H7 (cell line): ENCODE data around the gene SMAD4. TPM values are rescaled to one million over a fixed set of nuclear protein-coding genes. Genes with fewer than 3 reads are reported as not detected.
"Not testable (repeated sequence)": the region's sequence is repeated elsewhere in the genome, so short reads cannot be mapped to it uniquely, and the experiment has no call there.

Experiments used
- DNase-seq: peaks from one replicate; pipeline ENCODE4 v3.0.0; 2012
- H3K27me3 ChIP-seq: 2 replicates; pipeline ENCODE4 v1.6.0; 2011; ENCODE audit warnings: mild to moderate bottlenecking, low read length; ENCODE audit not compliant: control insufficient read depth, insufficient read depth
- H3K36me3 ChIP-seq: replicated peaks from 2 replicates; pipeline ENCODE4 v1.5.1; 2011; ENCODE audit warnings: low read length; ENCODE audit not compliant: control insufficient read depth, insufficient read depth
- H3K4me3 ChIP-seq: 2 replicates; pipeline ENCODE4 v1.5.1; 2011; ENCODE audit warnings: low read depth, mild to moderate bottlenecking, control low read depth, low read length, moderate library complexity; ENCODE audit not compliant: insufficient read depth
- total RNA-seq: library from RNA; depleted of rRNA; stranded (reverse); fragments of >200 nt; shearing (Covaris generic); gene quantifications from 2 replicates; pipeline ENCODE4 v1.2.3, GENCODE V29; 2014

The SMAD4 gene
- total RNA-seq, 1 experiment from 2014 or later: 154 TPM

DNA sequence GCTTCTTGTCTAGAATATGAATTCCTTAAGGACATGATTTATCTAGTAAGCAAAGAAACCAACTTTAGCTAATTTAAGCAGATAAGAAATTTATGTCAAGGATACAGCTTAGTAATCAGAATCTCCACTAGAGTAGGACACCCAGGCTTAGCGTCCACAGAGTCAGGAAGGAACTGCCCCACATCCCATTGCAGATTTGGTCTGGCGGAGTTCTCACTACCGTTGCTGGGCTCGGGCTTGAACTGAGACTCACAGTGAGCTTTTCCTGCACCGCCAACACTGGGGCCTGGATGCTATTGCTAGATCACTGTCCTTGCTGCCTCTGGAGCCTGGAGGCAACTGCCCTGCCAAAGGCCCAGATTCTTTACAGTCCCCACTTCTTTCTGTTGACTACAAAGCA, 68.1 kb downstream of the SMAD4 start:
- no peak overlapping the region for H3K4me3 ChIP-seq
- DNase-seq: no peak
- H3K36me3 ChIP-seq: no peaks in the 10 kb centered on the region
- H3K27me3 ChIP-seq: no peaks in the 10 kb centered on the region

DNA sequence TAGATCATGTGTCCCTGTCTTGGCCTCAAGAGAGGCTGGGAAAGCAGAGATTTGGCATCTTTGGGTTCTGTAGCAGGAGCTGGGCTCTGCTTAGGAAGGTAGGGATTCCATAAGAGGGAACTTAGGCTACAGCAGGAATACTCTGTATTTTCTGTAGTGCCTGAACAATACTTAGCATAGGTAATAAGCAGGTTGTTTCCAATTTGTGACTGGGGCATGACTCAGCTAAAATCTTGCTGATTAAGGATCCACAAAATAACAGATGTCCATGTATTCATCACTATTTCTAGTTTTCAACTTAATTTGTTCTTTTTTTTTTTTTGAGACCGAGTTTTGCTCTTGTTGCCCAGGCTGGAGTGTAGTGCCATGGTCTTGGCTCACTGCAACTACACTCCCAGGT, 68.5 kb downstream of the SMAD4 start:
- H3K4me3 ChIP-seq: no peak overlapping the region
- H3K36me3 ChIP-seq: no peaks in the 10 kb centered on the region
- H3K27me3 ChIP-seq: no peaks in the 10 kb centered on the region
- DNase-seq: no peak

DNA sequence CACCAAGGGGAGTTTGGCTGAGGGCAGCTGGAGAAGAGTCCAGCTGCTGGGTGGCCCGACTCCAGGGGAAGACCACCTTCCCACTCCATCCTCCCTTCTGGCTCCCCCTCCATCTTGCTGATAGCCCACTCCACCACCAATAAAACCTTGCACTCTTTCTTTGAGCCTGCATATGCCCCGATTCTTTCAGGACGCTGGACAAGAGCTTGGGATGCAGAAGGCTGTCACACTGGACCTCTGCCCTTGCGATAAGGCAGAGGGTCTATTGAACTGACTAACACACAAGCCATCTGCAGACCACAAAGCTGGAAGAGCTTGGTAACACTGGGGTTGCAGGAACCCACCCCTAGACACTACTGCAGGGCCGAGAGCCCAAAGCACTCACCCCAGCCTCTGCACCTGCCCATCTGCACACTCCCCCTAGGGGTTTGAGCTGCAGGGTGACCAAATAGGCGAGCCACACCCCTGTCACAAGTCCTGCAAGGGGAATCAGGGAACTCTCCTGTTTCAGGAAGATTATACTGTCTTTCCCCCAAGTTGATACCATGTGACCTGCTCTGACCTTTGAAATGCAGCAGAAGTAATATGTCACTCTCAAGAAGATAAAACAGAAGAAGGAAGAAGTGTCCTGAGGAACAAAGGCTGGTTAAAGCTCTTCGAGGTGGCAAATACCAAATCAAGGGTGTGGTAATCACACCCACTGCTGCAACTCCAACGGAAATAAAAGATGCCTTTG, 70.5 kb downstream of the SMAD4 start:
- Histone ChIP-seq H3K27me3 (no peaks in the 10 kb centered on the region), H3K4me3 (no peak overlapping the region), H3K36me3 (no peaks in the 10 kb centered on the region)
- no peak for DNase-seq

DNA sequence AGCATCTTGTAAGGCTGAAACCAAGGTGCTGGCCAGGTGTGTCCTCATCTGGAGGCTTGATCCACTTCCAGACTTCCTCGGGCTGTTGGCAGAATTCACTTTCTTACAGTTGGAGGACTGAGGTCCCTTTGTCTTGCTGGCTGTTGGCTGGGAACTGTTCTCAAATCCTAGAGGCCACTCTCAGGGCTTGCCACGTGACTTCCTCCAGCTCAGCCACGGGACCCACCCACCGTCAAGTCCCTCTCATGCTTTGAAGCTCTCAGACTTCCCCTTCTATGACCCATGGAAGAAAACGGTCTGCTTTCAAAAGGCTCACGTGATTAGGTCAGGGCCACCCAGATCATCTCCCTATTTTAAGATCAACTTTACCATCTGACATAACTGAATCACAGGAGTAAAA, 77.1 kb downstream of the SMAD4 start:
- Histone ChIP-seq H3K4me3 (no peak overlapping the region), H3K27me3 (no peaks in the 10 kb centered on the region), H3K36me3 (no peaks in the 10 kb centered on the region)
- no peak for DNase-seq

DNA sequence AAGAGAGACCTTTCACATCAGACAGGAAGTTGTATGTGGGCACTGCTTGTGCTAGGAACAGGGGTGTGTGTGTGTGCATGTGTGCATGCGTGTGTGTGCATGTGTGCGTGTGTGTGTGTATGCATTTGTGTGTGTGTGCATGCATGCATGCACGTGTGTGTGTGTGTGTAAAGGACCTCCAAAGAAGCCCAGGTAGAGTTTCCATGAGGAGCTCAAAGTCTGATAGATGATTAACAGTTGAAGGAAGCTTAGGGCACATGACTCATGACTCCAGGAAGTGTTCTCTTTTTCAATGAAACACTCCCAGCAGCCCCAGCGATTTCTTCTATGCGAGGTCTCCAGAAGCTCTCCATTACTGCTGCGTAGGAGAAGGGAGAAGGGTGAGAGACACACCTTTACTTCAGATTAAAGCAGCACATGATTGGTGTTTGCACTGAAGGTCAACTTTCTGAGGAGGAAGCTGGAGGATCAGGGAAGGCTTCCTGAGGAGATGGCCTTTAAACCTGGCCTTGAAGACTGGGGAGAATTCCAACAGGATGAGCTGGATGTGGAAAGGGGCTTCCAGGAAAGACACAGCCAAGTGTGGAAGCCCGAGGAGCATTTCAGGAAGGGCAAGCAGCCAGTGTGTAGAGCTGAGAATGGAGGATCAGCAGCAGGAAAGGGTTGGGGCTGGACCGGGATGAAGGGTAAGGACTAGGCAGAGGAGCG, 77.7 kb downstream of the SMAD4 start:
- Histone ChIP-seq H3K36me3 (no peaks in the 10 kb centered on the region), H3K4me3 (no peak overlapping the region), H3K27me3 (no peaks in the 10 kb centered on the region)
- DNase-seq: no peak

DNA sequence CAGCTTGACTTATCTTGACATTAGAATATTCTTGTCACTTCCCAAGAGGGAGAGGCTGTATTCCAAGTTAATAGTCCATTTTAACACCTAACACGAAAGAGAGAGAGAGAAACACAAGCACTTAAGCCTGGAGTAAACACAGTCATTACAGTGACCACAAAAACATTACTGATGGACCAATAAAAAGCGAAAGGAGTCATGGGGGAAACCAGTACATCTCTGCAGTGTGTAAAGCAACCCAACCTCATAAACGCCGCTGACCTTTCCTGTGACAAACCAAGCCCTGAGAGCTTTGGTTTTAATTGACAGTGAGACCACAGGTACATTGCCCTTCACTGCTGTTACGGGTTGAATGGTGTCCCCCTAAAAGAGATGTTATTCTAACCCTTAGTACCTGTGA, 78.3 kb downstream of the SMAD4 start:
- H3K4me3 ChIP-seq: no peak overlapping the region
- H3K27me3 ChIP-seq: no peaks in the 10 kb centered on the region
- H3K36me3 ChIP-seq: no peaks in the 10 kb centered on the region
- no peak for DNase-seq

DNA sequence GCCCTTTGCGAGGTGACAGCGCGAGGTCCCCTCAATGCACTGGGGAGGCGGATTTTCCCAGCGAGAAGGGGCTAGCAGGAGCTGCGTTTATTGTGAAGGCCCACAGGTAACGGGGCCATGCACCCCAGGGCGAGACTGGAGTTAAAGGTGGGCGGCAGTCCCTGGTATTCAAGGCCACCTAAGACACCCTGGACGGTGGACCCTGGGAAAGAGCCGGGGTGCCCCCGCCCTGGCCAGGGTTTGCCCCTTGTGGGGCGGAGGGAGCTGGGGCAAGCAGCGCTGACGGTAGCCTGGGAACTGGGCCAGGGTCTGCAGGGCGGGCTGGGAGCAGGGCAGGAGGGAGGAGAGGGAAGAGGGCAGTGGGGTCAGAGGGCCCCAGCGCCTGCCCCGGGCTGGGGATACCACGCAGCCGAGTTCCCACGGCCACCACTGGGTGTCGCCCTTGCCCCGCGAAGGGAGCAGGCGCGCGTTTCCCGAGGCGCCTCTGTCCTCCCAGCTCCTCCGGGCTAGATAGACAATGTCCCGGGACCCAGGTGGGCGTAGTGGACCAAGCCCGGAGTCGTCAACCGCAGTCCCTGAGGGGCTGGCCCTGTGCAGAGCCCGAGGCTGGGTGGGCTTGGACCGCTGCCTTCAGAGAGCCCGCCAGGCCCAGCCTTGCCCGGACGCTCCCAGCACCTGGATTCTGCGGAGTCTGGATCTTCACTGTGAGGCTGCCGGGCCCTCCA, 80.2 kb downstream of the SMAD4 start:
- DNase-seq: peak; percentile 96

DNA sequence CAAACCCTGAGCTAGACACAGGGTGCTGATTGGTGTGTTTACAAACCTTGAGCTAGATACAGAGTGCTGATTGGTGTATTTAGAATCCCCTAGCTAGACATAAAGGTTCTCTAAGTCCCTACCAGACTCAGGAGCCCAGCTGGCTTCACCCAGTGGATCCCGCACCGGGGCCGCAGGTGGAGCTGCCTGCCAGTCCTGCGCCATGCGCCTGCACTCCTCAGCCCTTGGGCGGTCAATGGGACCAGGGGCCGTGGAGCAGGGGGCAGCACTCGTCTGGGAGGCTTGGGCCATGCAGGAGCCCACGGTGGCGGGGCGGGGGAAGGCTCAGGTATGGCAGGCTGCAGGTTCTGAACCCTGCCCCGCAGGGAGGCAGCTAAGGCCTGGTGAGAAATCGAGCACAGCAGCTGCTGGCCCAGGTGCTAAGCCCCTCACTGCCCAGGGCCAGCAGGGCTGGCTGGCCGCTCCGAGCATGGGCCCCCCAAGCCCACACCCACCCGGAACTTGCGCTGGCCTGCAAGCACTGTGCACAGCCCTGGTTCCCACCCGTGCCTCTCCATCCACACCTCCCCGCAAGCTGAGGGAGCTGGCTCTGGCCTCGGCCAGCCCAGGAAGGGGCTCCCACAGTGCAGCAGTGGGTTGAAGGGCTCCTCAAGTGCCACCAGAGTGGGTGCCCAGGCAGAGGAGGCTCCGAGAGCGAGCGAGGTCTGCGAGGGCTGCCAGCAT, 81.8 kb downstream of the SMAD4 start:
- not testable (repeated sequence) for H3K36me3 ChIP-seq, DNase-seq, H3K4me3 ChIP-seq, H3K27me3 ChIP-seq

More for the DNA sequence above, 80.2 kb downstream of the SMAD4 start:
- no peak overlapping the region for H3K4me3 ChIP-seq
- H3K36me3 ChIP-seq: no peaks in the 10 kb centered on the region
- no peaks in the 10 kb centered on the region for H3K27me3 ChIP-seq

DNA sequence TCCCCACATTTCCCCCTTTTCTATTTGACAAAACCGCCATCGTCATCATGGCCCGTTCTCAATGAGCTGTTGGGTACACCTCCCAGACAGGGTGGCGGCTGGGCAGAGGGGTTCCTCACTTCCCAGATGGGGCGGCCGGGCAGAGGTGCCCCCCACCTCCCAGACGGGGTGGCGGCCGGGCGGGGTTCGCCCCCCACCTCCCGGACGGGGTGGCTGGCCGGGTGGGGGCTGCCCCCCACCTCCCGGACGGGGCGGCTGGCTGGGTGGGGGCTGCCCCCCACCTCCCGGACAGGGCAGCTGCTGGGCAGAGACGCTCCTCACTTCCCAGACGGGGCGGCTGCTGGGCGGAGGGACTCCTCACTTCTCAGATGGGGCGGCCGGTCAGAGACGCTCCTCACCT, 87.0 kb downstream of the SMAD4 start:
- H3K27me3 ChIP-seq, H3K36me3 ChIP-seq, DNase-seq, H3K4me3 ChIP-seq: not testable (repeated sequence)

DNA sequence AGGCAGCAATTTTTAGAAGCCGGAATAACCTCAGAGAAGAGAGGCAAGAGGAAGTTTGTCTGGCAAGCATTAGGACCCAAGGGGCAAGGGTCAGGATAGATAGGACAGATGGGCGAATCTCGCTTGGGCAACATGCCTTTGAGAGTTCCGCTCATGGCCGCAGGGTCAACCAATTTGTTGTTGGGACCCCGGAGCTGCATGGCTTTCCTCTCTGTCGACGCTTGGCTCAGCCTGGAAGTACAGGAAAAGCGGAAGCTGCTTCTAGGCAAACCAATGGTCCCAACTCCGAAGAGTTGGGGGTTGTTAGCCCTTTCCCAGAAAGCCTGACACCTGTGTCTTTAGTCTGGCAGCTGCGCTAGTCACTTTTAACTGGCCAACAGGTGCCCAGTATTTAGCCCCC, 89.5 kb downstream of the SMAD4 start:
- DNase-seq: not testable (repeated sequence)

DNA sequence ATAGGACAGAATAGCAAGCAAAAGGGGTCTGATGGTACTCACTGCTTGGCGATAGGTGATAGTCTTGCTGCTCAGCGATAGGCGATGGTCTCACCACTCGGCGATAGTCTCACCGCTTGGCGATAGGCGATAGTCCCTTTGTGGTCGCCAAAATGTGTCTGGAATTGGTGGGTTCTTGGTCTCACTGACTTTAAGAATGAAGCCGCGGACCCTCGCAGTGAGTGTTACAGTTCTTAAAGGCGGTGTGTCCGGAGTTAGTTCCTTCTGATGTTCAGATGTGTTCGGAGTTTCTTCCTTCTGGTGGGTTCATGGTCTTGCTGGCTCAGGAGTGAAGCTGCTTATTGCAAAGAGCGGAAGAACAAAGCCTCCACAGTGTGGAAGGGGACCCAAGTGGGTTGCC, 90.0 kb downstream of the SMAD4 start:
- H3K36me3 ChIP-seq, H3K4me3 ChIP-seq, DNase-seq, H3K27me3 ChIP-seq: not testable (repeated sequence)

More for the DNA sequence above, 89.5 kb downstream of the SMAD4 start:
- not testable (repeated sequence) for H3K4me3 ChIP-seq, H3K36me3 ChIP-seq, H3K27me3 ChIP-seq

DNA sequence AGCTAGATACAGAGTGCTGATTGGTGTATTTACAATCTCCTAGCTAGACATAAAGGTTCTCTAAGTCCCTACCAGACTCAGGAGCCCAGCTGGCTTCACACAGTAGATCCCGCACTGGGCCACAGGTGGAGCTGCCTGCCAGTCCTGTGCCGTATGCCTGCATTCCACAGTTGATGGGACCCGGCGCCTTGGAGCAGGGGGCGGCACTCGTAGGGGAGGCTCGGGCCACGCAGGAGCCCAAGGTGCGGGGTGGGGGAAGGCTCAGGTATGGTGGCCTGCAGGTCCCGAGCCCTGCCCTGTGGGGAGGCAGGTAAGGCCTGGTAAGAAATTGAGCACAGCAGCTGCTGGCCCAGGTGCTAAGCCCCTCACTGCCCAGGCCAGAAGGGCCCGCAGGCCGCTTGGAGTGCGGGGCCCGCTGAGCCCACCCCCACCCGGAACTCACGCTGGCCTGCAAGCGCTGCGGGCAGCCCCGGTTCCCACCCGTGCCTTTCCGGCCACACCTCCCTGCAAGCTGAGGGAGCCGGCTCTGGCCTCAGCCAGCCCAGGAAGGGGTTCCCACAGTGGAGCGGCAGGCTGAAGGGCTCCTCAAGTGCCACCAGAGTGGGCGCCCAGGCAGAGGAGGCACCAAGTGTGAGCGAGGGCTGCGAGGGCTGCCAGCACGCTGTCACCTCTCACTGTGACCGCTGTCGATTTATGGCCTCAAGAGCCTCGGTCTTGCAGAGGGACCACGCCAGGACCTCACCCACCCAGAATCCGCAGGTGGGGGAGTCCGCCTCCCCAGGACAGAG, 91.0 kb downstream of the SMAD4 start:
- H3K36me3 ChIP-seq: no peaks in the 10 kb centered on the region
- no peak overlapping the region for H3K4me3 ChIP-seq
- H3K27me3 ChIP-seq: no peaks in the 10 kb centered on the region
- DNase-seq: no peak

DNA sequence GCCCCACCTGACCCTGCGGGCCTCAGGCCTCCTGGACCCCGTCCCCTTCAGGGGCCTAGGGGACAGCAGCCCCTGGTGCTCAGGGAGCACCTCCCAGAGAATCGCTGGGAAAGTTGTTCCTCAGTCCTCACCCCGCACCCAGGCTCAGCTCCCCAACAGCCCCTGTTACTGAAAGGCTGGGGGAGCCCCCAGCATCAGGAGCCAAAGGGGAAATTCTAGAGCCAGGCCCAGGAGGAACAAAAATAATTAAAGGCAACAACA, 91.5 kb downstream of the SMAD4 start:
- H3K27me3 ChIP-seq: no peaks in the 10 kb centered on the region
- no peaks in the 10 kb centered on the region for H3K36me3 ChIP-seq
- H3K4me3 ChIP-seq: no peak overlapping the region
- DNase-seq: peak; percentile 47
